GM19043 (cell line): ENCODE measurements around the gene RRN3.
"Not testable (repeated sequence)": the region's sequence is repeated elsewhere in the genome, so short reads cannot be mapped to it uniquely, and the experiment has no call there.

Source experiments
- ATAC-seq: cut with Tn5 transposase; IDR thresholded peaks from one replicate; pipeline ENCODE4 v1.9.1; 2021; ENCODE audit warnings: low read depth; ENCODE audit not compliant: unreplicated experiment

Gene RRN3

GRCh38 chr16:15053904-15054303 is 40.2 kb downstream of the RRN3 start:
- no peak for ATAC-seq

- ATAC-seq: no peak
These were observed 41.2 kb downstream of the RRN3 start for GRCh38 chr16:15052747-15053476.

- ATAC-seq: no peak
These were observed 42.6 kb downstream of the RRN3 start for GRCh38 chr16:15051387-15051951.

GRCh38 chr16:15050440-15050839 is 43.6 kb downstream of the RRN3 start:
- ATAC-seq: not testable (repeated sequence)

GRCh38 chr16:15049581-15050180 is 44.4 kb downstream of the RRN3 start:
- no peak for ATAC-seq

- no peak for ATAC-seq
These were observed 47.2 kb downstream of the RRN3 start for GRCh38 chr16:15046692-15047376.

GRCh38 chr16:15045270-15045669 is 48.8 kb downstream of the RRN3 start:
- not testable (repeated sequence) for ATAC-seq

GRCh38 chr16:15044286-15044685 is 49.8 kb downstream of the RRN3 start:
- no peak for ATAC-seq

- no peak for ATAC-seq
These were observed 50.7 kb downstream of the RRN3 start for GRCh38 chr16:15043344-15043743.

GRCh38 chr16:15041271-15042004 is 52.6 kb downstream of the RRN3 start:
- no peak for ATAC-seq

- no peak for ATAC-seq
These were observed 55.4 kb downstream of the RRN3 start for GRCh38 chr16:15038689-15039088.

GRCh38 chr16:15037745-15038144 is 56.3 kb downstream of the RRN3 start:
- ATAC-seq: no peak

GRCh38 chr16:15037003-15037402 is 57.1 kb downstream of the RRN3 start:
- ATAC-seq: no peak

GRCh38 chr16:15035163-15035729 is 58.8 kb downstream of the RRN3 start:
- no peak for ATAC-seq

- no peak for ATAC-seq
These were observed 59.6 kb downstream of the RRN3 start for GRCh38 chr16:15034266-15035162.

- no peak for ATAC-seq
These were observed 60.8 kb downstream of the RRN3 start for GRCh38 chr16:15033309-15033707.

GRCh38 chr16:15032547-15033308 is 61.3 kb downstream of the RRN3 start:
- ATAC-seq: no peak

GRCh38 chr16:15031586-15031985 is 62.5 kb downstream of the RRN3 start:
- no peak for ATAC-seq

GRCh38 chr16:15031179-15031578 is 62.9 kb downstream of the RRN3 start:
- no peak for ATAC-seq
